Fibroblast of mammary gland (primary cell): ENCODE measurements around the gene GTF3C4.
"Not testable (repeated sequence)": the region's sequence is repeated elsewhere in the genome, so short reads cannot be mapped to it uniquely, and the experiment has no call there.

Experiments used
- DNase-seq: peaks from one replicate; pipeline ENCODE4 v3.0.0-alpha.2; 2010; ENCODE audit warnings: low read depth
- H3K4me3 ChIP-seq: 2 replicates; pipeline ENCODE4 v1.5.1; 2011; ENCODE audit warnings: low read depth, mild to moderate bottlenecking, low read length, moderate library complexity; ENCODE audit not compliant: control insufficient read depth
- CTCF ChIP-seq: conservative IDR thresholded peaks from 2 replicates; pipeline ENCODE4 v1.5.1; 2011; ENCODE audit warnings: low read depth, low read length, inconsistent platforms; ENCODE audit not compliant: control insufficient read depth, insufficient read depth

Gene GTF3C4

GRCh38 chr9:132708239-132708638, 38.0 kb downstream of the GTF3C4 start:
- DNase-seq, result no peak
- TF ChIP-seq CTCF, result no peak
- H3K4me3 ChIP-seq, result no peak overlapping the region

DNA sequence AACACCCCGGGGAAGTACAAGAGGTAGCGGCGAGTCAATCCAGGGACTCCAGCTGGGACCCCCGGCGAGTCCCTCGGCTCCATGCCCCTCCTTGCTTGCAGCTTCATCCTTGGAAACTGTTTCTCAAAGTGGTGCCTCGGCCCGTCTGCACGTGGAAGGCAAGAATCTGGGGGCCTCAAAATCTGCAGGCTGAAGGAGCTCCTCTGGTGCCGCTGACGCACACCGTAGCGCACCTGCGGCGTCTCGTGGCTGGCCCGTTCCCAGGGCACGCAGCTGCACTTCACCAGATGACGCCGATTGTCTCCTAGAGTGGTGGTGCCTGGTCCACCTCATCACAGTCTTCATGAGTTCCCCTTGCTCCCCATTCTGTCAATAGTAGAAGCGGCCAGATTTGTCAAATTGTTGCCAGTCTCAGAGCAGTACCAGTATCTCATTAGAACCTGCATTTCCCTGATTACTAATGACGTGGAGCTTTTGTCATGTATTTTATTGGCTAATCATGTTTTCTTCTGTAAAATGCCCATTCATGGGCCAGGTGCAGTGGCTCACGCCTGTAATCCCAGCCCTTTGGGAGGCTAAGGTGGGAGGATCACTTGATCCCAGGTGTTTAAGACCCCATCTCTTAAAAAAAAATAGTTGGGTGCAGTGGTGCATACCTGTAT, 38.6 kb downstream of the GTF3C4 start:
- no peak overlapping the region for H3K4me3 ChIP-seq
- no peak for DNase-seq
- TF ChIP-seq CTCF, result no peak

GRCh38 chr9:132710333-132710732, 40.1 kb downstream of the GTF3C4 start:
- no peak for TF ChIP-seq CTCF
- H3K4me3 ChIP-seq, result no peak overlapping the region
- DNase-seq, result no peak

DNA sequence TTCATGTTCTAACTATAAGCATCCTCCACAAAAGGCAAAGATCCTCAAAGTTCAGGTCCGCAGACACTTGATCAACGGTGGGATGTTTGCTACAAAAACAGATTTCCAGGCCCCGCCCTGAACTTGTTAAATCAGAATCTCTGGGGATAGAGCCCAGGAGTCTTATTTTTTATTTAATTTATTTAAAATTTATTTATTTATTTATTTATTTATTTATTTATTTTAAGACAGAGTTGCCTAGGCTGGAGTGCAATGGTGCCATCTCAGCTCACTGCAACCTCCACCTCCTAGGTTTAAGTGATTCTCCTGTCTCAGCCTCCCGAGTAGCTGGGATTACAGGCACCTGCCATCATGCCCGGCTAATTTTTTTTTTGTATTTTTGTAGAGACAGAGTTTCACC, 40.9 kb downstream of the GTF3C4 start:
- not testable (repeated sequence) for DNase-seq, H3K4me3 ChIP-seq

- DNase-seq, result no peak
- H3K4me3 ChIP-seq, result no peak overlapping the region
- TF ChIP-seq CTCF, result no peak
These were observed 41.6 kb downstream of the GTF3C4 start for GRCh38 chr9:132711846-132712245.

GRCh38 chr9:132712753-132713152, 42.5 kb downstream of the GTF3C4 start:
- no peak for DNase-seq
- TF ChIP-seq CTCF, result no peak
- no peak overlapping the region for H3K4me3 ChIP-seq

GRCh38 chr9:132716007-132716406, 45.7 kb downstream of the GTF3C4 start:
- no peak for DNase-seq
- H3K4me3 ChIP-seq, result no peak overlapping the region
- TF ChIP-seq CTCF, result no peak
